Spleen (tissue), 7 donors: ENCODE measurements around the gene TRIML1.

Experiments
- CTCF ChIP-seq, 11 experiments: fragments of 200-600 bp in 7 of 11; fragments of 450-650 bp in 4 of 11; sonication (generic) in 4 of 11; IDR thresholded peaks in 8 of 11; conservative IDR thresholded peaks in 3 of 11; 1 replicate in 7 of 11; 2 replicates in 4 of 11; pipeline versions ENCODE4 v1.4.0 to v1.8.0; 2016 to 2021; ENCODE audit warnings: antibody characterized with exemption in 11 of 11, inconsistent platforms in 4 of 11, mild to moderate bottlenecking in 1 of 11
- POLR2AphosphoS5 ChIP-seq, 3 donors: sonication (generic); formaldehyde crosslinking; IDR thresholded peaks; one replicate each; pipeline ENCODE4 v1.5.1; 2017; ENCODE audit warnings: antibody characterized with exemption in 3 of 3
- donor health status: DM: no; HTN: no; CAD: no; lungs with moderate emphysema.
- donor health status: DM: no; HTN: no; CAD: no.
- donor health status: DM: no; HTN: no; CAD: no.

- TF ChIP-seq CTCF (IDR thresholded peaks at IDR 0.05 in 8 of 11, conservative IDR thresholded peaks at IDR 0.05 in 3 of 11) (no peak), POLR2AphosphoS5 (IDR thresholded peaks at IDR 0.05) (no peak)
These were observed 39.6 kb downstream of the TRIML1 start for GRCh38 chr4:188178806-188179205.
